RCC 7860 (cell line): Measurements from ENCODE around the gene NPRL2.
"Not testable (repeated sequence)": the region's sequence is repeated elsewhere in the genome, so short reads cannot be mapped to it uniquely, and the experiment has no call there.

Experiments used
- DNase-seq: peaks from one replicate; pipeline ENCODE4 v3.0.0-alpha.2; 2015; ENCODE audit warnings: low spot score
- FAIRE-seq: peaks from 2 replicates; lab custom pipeline; 2012; peaks lifted over from hg19 to GRCh38; lab: Jason Lieb, UNC

The NPRL2 gene

DNA sequence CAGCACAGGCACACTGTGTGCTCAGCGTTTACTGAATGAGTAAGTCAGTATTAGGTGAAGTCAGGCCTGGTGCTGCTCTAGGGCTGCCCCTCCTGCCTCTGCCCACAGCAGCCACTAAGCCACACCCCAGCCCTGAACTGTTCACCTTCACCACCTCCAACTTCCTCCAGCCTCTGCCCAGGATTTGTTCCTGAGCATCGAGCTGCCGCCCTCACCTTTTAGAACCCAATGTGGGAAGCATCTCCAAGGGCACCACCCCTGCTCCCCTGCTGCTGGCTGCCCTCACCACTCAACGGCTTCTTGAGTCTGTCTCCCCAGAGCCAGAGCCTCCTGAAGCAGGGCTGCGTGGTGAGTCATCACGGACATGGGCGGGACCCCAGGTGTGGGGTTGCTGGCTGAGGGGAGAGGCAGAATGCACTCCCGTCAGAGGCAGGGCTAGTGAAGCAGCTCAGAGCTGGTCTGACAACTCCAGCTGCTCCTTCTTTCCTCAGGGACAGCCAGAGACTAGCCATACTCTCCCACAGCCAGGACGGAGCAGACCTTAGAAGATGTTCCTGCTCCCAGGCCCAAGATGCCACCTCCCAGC lies 33.8 kb downstream of the NPRL2 start:
- peak; percentile 62 for FAIRE-seq

DNA sequence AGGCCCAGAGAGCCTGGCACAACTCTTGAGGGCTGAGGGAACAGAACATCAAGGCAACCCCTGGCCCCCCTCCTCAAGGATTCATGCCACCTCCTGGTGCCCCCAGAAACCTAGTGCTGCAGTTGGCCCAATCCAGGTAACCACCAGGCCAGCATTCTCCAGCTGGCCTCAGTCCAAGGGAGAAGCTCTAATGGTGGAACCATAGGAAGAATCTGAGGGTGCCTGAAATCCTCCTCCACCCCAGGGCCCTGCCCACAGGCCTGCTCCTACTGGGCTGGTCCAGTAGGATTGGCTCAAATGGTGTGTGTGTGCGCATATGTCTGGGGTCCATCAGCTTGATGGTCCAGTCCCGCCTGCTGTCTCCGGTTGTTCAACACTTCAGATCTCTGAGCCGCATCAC lies 35.8 kb downstream of the NPRL2 start:
- DNase-seq (no peak), FAIRE-seq (no peak)

More for the DNA sequence above, 33.8 kb downstream of the NPRL2 start:
- DNase-seq, result peak; percentile 75

- DNase-seq (no peak), FAIRE-seq (no peak)
These were observed 36.2 kb downstream of the NPRL2 start for GRCh38 chr3:50314342-50314741.

DNA sequence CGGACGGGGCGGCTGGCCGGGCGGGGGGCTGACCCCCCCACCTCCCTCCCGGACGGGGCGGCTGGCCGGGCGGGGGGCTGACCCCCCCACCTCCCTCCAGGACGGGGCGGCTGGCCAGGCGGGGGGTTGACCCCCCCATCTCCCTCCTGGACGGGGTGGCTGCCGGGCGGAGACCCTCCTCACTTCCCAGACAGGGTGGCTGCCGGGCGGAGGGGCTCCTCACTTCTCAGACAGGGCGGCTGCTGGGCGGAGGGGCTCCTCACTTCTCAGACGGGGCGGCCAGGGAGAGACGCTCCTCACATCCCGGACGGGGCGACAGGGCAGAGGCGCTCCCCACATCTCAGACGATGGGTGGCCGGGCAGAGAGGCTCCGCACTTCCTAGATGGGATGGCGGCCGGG lies 38.5 kb downstream of the NPRL2 start:
- not testable (repeated sequence) for DNase-seq, FAIRE-seq

- FAIRE-seq, result no peak
- DNase-seq, result peak; percentile 9
These were observed 46.0 kb downstream of the NPRL2 start for GRCh38 chr3:50304601-50305000.

DNA sequence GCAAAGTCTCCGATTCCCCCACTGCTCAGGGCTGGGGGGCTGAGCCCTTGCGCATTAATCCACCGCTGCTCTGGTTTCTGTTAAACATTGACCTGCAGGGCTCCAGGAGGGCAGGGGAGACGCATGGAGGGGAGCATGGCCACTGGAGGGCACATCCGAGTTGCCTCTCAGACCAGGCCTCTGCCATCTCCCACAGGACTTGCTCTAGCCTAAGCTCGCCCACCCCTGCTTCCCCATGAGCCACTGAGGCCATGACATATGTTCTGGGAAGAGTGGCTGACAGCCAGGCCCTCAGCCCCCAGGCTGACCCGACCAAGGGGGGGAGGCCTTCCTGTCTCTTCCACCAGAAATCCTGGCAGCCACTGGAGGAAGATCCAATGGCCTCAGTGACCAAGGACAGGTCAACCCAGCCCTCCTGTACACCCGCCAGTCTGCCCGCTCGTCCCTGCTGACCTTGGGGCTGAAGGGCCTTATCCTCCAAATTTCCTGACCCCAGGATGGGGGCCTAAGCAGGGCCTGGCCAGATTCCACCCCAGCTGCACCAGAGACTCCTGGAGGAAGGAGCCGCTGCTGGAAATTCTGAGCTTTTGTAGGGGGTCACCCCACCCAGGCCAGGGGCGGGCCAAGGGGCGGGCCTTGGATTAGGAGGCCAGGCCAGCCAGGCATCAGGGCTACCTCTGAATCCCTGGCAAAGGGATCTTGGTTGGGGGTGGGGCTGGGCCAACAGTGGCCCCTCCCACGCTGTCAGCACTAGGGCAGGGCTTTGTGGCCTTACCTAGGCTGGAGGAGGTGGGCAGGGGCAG lies 47.4 kb downstream of the NPRL2 start, which contains the start of gene HYAL1:
HYAL1 (minus strand) TSS at position 562 of the 803 bp plus-strand sequence. CDS start 618 bp downstream, outside the sequence.
- DNase-seq (no peak), FAIRE-seq (no peak)

DNA sequence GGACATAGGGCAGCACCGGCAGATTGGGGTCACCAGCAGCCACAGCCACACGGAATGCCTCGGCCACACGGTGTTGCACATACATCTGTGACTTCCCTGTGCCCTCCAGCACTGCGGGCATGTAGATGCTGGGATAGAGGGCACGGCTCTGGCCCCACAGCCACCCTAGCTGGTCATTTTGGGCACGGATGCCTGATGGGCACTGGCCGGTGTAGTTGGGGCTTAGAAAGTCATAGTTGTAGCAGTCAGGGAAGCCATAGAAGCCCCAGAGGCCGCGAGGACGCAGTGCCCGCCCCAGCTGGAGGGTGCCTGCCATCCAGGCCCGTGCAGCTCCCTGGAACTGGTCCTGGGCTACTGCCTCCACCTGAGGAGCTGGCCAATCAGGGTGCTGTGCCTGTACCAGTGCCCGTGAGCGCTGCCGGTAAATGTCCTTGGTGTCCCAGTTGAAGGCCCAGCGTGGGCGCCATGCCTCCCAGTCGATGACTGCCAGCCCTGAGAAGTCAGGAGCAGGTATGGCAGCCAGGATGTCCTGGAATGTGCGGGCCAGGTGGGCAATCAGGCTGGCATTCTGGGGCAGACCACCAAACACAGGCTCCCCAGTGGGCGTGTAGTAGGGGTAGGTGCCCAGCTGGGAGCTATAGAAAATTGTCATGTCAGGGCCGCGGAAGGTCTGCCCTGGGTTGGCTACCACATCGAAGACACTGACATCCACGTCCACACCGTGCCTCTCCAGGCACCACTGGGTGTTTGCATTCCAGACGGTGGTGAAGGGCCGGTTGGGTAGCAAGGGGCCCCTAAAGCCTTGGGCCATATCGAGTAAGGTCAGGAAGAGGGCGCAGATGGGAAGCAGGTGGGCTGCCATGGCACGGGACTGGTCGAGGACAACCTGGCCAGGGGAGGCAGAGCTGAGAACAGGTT lies 48.2 kb downstream of the NPRL2 start:
- no peak for DNase-seq
- FAIRE-seq, result no peak

- no peak for DNase-seq
- no peak for FAIRE-seq
These were observed 49.8 kb downstream of the NPRL2 start for GRCh38 chr3:50300681-50301254.

GRCh38 chr3:50299929-50300680 lies 50.5 kb downstream of the NPRL2 start:
- DNase-seq (peak; percentile 14), FAIRE-seq (no peak)

- FAIRE-seq (no peak), DNase-seq (no peak)
These were observed 51.0 kb downstream of the NPRL2 start for GRCh38 chr3:50299638-50299928.

- FAIRE-seq (peak; percentile 87), DNase-seq (peak; percentile 96)
These were observed 51.5 kb downstream of the NPRL2 start, which contains the start of the genes HYAL3 and NAA80 for GRCh38 chr3:50298836-50299637. TSS of gene HYAL3 (minus strand) at chr3:50299405. CDS start at chr3:50295602, 3,803 bp downstream. TSS of gene NAA80 (minus strand) at chr3:50299405. CDS start at chr3:50297463, 1,942 bp downstream.

GRCh38 chr3:50297896-50298725 lies 52.5 kb downstream of the NPRL2 start:
- DNase-seq (no peak), FAIRE-seq (no peak)

DNA sequence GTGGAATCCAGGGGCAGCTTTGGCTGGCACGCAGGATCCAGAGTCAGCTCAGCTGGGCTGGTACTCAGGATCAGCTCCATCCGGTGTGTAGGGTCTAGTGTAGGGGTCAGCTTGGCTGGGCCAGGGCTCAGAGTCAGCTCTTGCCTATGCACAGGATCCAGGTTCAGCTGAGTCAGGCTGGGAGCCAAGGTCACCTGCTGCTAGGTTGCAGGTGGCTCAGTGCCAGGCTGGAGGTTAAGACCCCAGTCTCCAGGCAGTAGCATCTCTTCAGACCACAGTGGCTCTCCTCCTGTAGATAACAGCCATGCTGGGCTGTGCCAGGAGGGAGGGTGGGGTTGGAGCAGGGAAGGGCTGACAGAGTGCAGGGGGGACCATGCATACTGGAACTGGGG lies 53.2 kb downstream of the NPRL2 start:
- DNase-seq (no peak), FAIRE-seq (no peak)
